ENCODE measurements around the gene METTL24.

DNA sequence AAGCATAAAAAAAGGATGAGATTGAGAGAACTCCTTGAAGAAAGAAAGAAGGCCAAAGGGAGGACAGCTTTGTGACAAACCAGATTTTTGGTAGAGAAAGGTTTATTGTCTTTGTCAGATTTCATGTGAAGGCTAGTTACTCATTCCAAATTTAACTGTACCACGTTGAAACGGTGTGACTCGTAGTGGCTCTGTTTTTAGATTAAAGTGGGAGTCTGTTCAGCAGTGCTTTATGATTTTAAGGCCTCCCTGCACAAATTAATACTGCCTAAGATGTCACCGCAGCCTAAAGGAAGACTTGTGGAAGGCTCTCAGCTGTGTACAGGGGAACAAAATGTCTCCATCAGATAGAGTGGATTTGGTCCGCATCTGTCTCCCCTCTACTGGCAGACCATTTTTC lies 142.0 kb downstream of the METTL24 start:
- TF ChIP-seq POLR2A (IDR thresholded peaks at IDR 0.05), result no peak
- TF ChIP-seq, protein P1, sequence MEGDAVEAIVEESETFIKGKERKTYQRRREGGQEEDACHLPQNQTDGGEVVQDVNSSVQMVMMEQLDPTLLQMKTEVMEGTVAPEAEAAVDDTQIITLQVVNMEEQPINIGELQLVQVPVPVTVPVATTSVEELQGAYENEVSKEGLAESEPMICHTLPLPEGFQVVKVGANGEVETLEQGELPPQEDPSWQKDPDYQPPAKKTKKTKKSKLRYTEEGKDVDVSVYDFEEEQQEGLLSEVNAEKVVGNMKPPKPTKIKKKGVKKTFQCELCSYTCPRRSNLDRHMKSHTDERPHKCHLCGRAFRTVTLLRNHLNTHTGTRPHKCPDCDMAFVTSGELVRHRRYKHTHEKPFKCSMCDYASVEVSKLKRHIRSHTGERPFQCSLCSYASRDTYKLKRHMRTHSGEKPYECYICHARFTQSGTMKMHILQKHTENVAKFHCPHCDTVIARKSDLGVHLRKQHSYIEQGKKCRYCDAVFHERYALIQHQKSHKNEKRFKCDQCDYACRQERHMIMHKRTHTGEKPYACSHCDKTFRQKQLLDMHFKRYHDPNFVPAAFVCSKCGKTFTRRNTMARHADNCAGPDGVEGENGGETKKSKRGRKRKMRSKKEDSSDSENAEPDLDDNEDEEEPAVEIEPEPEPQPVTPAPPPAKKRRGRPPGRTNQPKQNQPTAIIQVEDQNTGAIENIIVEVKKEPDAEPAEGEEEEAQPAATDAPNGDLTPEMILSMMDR (IDR thresholded peaks at IDR 0.05), result no peak
